ENCODE data around the gene SLC49A4. TPM values are rescaled to one million over a fixed set of nuclear protein-coding genes. Genes with fewer than 3 reads are reported as not detected.

SLC49A4 gene
- total and polyA plus RNA-seq, 2 experiments from 2014 or later, result 39.1 to 59.2 TPM

DNA sequence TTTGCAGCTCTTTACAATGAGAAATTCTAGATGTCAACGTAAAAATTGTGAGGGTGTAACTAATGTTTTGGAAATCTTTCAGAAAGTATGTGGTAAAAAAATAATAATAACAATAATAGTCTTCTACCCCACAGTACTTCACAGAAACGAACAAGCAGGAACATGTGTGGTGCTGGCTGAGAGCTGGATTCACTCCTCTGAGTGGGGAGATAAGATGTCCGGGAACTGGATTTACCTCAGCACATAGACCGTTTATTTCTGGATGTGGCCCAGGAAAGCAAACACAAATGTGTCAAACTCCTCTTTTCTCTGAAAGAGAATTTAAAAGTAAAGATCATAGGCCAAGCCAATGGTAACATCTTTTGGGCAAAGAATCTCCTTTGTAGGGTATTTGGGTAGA, 103.4 kb downstream of the SLC49A4 start:
- H3K9me2 ChIP-seq (replicated peaks; ENCODE audit: insufficient read depth), result no peaks in the 10 kb centered on the region
- H3K4me3 ChIP-seq, result no peak overlapping the region
- TF ChIP-seq EZH2phosphoT487 (IDR thresholded peaks at IDR 0.05; ENCODE audit: low read depth, severe bottlenecking, unreplicated experiment) (no peak), EZH2 (IDR thresholded peaks at IDR 0.05; ENCODE audit: borderline replicate concordance) (no peak)
- TF ChIP-seq, protein P1, sequence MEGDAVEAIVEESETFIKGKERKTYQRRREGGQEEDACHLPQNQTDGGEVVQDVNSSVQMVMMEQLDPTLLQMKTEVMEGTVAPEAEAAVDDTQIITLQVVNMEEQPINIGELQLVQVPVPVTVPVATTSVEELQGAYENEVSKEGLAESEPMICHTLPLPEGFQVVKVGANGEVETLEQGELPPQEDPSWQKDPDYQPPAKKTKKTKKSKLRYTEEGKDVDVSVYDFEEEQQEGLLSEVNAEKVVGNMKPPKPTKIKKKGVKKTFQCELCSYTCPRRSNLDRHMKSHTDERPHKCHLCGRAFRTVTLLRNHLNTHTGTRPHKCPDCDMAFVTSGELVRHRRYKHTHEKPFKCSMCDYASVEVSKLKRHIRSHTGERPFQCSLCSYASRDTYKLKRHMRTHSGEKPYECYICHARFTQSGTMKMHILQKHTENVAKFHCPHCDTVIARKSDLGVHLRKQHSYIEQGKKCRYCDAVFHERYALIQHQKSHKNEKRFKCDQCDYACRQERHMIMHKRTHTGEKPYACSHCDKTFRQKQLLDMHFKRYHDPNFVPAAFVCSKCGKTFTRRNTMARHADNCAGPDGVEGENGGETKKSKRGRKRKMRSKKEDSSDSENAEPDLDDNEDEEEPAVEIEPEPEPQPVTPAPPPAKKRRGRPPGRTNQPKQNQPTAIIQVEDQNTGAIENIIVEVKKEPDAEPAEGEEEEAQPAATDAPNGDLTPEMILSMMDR (IDR thresholded peaks at IDR 0.05; ENCODE audit: poor library complexity), result no peak
- no peaks in the 10 kb centered on the region for H4K20me1 ChIP-seq (ENCODE audit: insufficient read depth, poor library complexity, severe bottlenecking)
- no peaks in the 10 kb centered on the region for H3K79me2 ChIP-seq
- no peak overlapping the region for H2AFZ ChIP-seq
- no peak overlapping the region for H3K27ac ChIP-seq
- no peaks in the 10 kb centered on the region for H3K36me3 ChIP-seq (replicated peaks; ENCODE audit: insufficient read depth, low read depth)
- no peaks in the 10 kb centered on the region for H3K9me3 ChIP-seq (ENCODE audit: low read depth)
- H3K27me3 ChIP-seq, result no peaks in the 10 kb centered on the region
- peaks cover 4% of the 10 kb centered on the region for H3K4me1 ChIP-seq (ENCODE audit: insufficient read depth)
- DNase-seq (ENCODE audit: low spot score), result no peak
- H3K4me2 ChIP-seq, result no peak overlapping the region
- 71% methylated on average over 4 of the region's 4 CpGs for WGBS (ENCODE audit: low lambda C conversion rate, missing lambda C conversion rate)

DNA sequence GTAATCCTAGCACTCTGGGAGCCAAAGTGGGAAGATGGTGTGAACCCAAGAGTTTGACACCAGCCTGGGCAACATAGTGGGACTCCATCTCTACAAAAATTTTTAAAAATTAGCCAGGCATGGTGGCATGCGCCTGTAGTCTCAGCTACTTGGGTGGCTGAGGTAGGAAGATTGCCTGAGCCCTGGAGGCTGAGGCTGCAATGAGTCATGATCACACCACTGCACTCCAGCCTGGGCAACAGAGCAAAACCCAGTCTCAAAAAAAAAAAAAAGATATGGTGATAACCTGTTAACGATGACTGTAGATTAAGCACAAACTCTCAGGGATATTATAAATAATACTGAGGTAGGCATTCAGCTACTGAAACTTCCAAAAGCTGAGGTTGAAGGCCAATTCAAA, 107.5 kb downstream of the SLC49A4 start:
- WGBS (ENCODE audit: low lambda C conversion rate, missing lambda C conversion rate), result 67% methylated on average over 2 of the region's 2 CpGs

DNA sequence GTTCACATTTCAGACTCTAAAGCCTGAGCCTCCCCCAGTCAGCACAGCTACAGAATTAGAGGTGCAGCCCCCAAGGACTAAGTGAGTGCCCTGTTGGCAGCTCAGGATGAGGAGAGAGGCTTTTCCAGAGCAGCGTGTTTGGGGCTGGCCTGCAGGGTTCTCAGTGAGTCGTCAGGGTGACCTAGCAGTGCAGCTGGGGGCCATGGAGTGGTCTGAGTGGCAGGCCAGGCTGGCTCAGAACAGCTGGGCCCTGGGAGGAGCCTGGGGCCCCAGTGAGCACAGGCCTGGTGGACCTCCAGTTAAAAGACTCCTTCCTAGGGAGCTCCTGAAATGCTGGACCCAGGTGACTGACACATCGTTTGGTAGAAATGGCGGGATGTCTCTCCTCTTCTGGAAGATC, 108.3 kb downstream of the SLC49A4 start:
- Histone ChIP-seq H3K4me2 (no peak overlapping the region), H3K79me2 (no peaks in the 10 kb centered on the region), H3K27ac (no peak overlapping the region), H3K9me2 (replicated peaks; ENCODE audit: insufficient read depth) (no peaks in the 10 kb centered on the region), H3K9me3 (ENCODE audit: low read depth) (no peaks in the 10 kb centered on the region), H3K4me3 (no peak overlapping the region), H2AFZ (no peak overlapping the region), H3K36me3 (replicated peaks; ENCODE audit: insufficient read depth, low read depth) (no peaks in the 10 kb centered on the region), H3K27me3 (no peaks in the 10 kb centered on the region), H3K4me1 (ENCODE audit: insufficient read depth) (no peaks in the 10 kb centered on the region), H4K20me1 (ENCODE audit: insufficient read depth, poor library complexity, severe bottlenecking) (no peaks in the 10 kb centered on the region)
- DNase-seq (ENCODE audit: low spot score), result no peak
- TF ChIP-seq, protein P1 (IDR thresholded peaks at IDR 0.05; ENCODE audit: poor library complexity), result no peak
- TF ChIP-seq EZH2 (IDR thresholded peaks at IDR 0.05; ENCODE audit: borderline replicate concordance) (no peak), EZH2phosphoT487 (IDR thresholded peaks at IDR 0.05; ENCODE audit: low read depth, severe bottlenecking, unreplicated experiment) (no peak)
- WGBS (ENCODE audit: low lambda C conversion rate, missing lambda C conversion rate), result 64% methylated on average over 4 of the region's 4 CpGs

More for the DNA sequence above, 107.5 kb downstream of the SLC49A4 start:
- Histone ChIP-seq H4K20me1 (ENCODE audit: insufficient read depth, poor library complexity, severe bottlenecking) (no peaks in the 10 kb centered on the region), H3K4me2 (no peak overlapping the region), H3K36me3 (replicated peaks; ENCODE audit: insufficient read depth, low read depth) (no peaks in the 10 kb centered on the region), H3K4me1 (ENCODE audit: insufficient read depth) (no peaks in the 10 kb centered on the region), H3K4me3 (no peak overlapping the region), H3K27ac (no peak overlapping the region), H3K9me3 (ENCODE audit: low read depth) (no peaks in the 10 kb centered on the region), H3K9me2 (replicated peaks; ENCODE audit: insufficient read depth) (no peaks in the 10 kb centered on the region), H3K79me2 (no peaks in the 10 kb centered on the region), H2AFZ (no peak overlapping the region), H3K27me3 (no peaks in the 10 kb centered on the region)
- no peak for DNase-seq (ENCODE audit: low spot score)
- TF ChIP-seq EZH2 (IDR thresholded peaks at IDR 0.05; ENCODE audit: borderline replicate concordance) (no peak), EZH2phosphoT487 (IDR thresholded peaks at IDR 0.05; ENCODE audit: low read depth, severe bottlenecking, unreplicated experiment) (no peak)
- TF ChIP-seq, protein P1 (IDR thresholded peaks at IDR 0.05; ENCODE audit: poor library complexity), result no peak

DNA sequence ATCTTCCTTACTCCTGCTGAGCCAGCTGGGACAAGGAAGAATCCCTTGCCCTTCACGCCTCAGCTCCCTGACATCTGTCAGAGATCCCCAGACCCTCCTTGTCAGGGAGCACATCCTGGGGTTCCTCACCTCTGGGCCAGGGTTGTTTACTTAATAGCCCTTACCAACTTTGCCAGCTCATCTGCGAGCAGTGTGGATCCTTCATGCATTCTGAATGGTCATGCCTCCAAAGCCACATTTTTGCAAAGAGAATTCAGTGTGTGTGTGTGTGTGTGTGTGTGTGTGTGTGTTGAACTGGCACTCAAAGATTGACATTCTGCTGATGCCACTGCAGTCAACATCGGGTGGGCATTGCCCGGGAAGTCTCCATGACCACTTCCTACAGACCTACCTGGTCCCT, 112.6 kb downstream of the SLC49A4 start:
- WGBS (ENCODE audit: low lambda C conversion rate, missing lambda C conversion rate), result 97% methylated on average over 4 of the region's 4 CpGs
- Histone ChIP-seq H3K9me2 (replicated peaks; ENCODE audit: insufficient read depth) (no peaks in the 10 kb centered on the region), H3K4me1 (ENCODE audit: insufficient read depth) (no peaks in the 10 kb centered on the region), H3K27me3 (no peaks in the 10 kb centered on the region), H3K9me3 (ENCODE audit: low read depth) (no peaks in the 10 kb centered on the region), H2AFZ (no peak overlapping the region), H3K4me3 (no peak overlapping the region), H3K4me2 (no peak overlapping the region), H3K27ac (no peak overlapping the region), H3K79me2 (no peaks in the 10 kb centered on the region), H4K20me1 (ENCODE audit: insufficient read depth, poor library complexity, severe bottlenecking) (no peaks in the 10 kb centered on the region), H3K36me3 (replicated peaks; ENCODE audit: insufficient read depth, low read depth) (no peaks in the 10 kb centered on the region)
- no peak for DNase-seq (ENCODE audit: low spot score)
- TF ChIP-seq, protein P1 (IDR thresholded peaks at IDR 0.05; ENCODE audit: poor library complexity), result no peak
- TF ChIP-seq EZH2phosphoT487 (IDR thresholded peaks at IDR 0.05; ENCODE audit: low read depth, severe bottlenecking, unreplicated experiment), result no peak
- no peak for TF ChIP-seq EZH2 (IDR thresholded peaks at IDR 0.05; ENCODE audit: borderline replicate concordance)

Data from hepatocyte (in vitro differentiated cells).